HG02840 (cell line): Measurements from ENCODE around the gene CDPF1.

Source experiments
- ATAC-seq: cut with Tn5 transposase; IDR thresholded peaks from one replicate; pipeline ENCODE4 v1.9.1; 2021; ENCODE audit warnings: mild to moderate bottlenecking, moderate library complexity, moderate number of reproducible peaks; ENCODE audit not compliant: unreplicated experiment, low FRiP score

The CDPF1 gene

GRCh38 chr22:46250035-46250782 lies at the start of gene CDPF1:
CDPF1 (minus strand) TSS chr22:46250293; CDS start chr22:46248284, 2,009 bp downstream.
- ATAC-seq = peak; percentile 77

GRCh38 chr22:46299101-46299500 lies 49.0 kb upstream of the CDPF1 start:
- no peak for ATAC-seq

- ATAC-seq = peak; percentile 5
Observed at GRCh38 chr22:46297151-46297812, 47.2 kb upstream of the CDPF1 start.

- peak; percentile 92 for ATAC-seq
Observed at GRCh38 chr22:46296257-46297150, 46.4 kb upstream of the CDPF1 start, which contains the start of gene GTSE1. GTSE1 (plus strand) TSS chr22:46296870; CDS start chr22:46297401, 531 bp downstream.

GRCh38 chr22:46295277-46295971 lies 45.3 kb upstream of the CDPF1 start:
- no peak for ATAC-seq

- ATAC-seq = no peak
Observed at GRCh38 chr22:46294784-46295183, 44.7 kb upstream of the CDPF1 start.

GRCh38 chr22:46293577-46294260 lies 43.6 kb upstream of the CDPF1 start:
- no peak for ATAC-seq

- no peak for ATAC-seq
Observed at GRCh38 chr22:46292732-46293131, 42.6 kb upstream of the CDPF1 start.

- no peak for ATAC-seq
Observed at GRCh38 chr22:46292173-46292572, 42.1 kb upstream of the CDPF1 start.

- no peak for ATAC-seq
Observed at GRCh38 chr22:46290843-46291785, 41.0 kb upstream of the CDPF1 start.

- no peak for ATAC-seq
Observed at GRCh38 chr22:46290121-46290842, 40.2 kb upstream of the CDPF1 start.

- ATAC-seq = no peak
Observed at GRCh38 chr22:46289244-46289891, 39.3 kb upstream of the CDPF1 start.

GRCh38 chr22:46288846-46289243 lies 38.8 kb upstream of the CDPF1 start:
- no peak for ATAC-seq

GRCh38 chr22:46287873-46288751 lies 38.0 kb upstream of the CDPF1 start:
- no peak for ATAC-seq

GRCh38 chr22:46286941-46287872 lies 37.1 kb upstream of the CDPF1 start:
- ATAC-seq = no peak
